ENCODE measurements around the gene TMEM237. TPM values are rescaled to one million over a fixed set of nuclear protein-coding genes. Genes with fewer than 3 reads are reported as not detected.

The TMEM237 gene, protein sequence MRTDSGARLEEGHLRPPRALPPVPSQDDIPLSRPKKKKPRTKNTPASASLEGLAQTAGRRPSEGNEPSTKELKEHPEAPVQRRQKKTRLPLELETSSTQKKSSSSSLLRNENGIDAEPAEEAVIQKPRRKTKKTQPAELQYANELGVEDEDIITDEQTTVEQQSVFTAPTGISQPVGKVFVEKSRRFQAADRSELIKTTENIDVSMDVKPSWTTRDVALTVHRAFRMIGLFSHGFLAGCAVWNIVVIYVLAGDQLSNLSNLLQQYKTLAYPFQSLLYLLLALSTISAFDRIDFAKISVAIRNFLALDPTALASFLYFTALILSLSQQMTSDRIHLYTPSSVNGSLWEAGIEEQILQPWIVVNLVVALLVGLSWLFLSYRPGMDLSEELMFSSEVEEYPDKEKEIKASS
- 10 to 100 TPM in 3 of 4 donors, 1 to 10 TPM in 1; 9.7 to 19.5 (median 15.8) TPM for total RNA-seq
- 10 to 100 TPM in 2 of 3 donors, 1 to 10 TPM in 1; 7.0 to 13.9 (median 11.6) TPM for polyA plus RNA-seq
- long read RNA-seq, donor 1, transcript TMEM237-213 (12 exons, 1,824 nt), result major isoform, 5 of 16 reads
- long read RNA-seq, donor 1, partial matches to known transcripts, result 1 of 16 reads
- long read RNA-seq, donor 1, other reads (novel, unspliced or antisense), result 9 of 16 reads
- long read RNA-seq, donor 2, transcript TMEM237-213 (12 exons, 1,824 nt), result major isoform, 11 of 25 reads
- long read RNA-seq, donor 2, partial matches to known transcripts, result 0 of 25 reads
- long read RNA-seq, donor 2, other reads (novel, unspliced or antisense), result 14 of 25 reads

DNA sequence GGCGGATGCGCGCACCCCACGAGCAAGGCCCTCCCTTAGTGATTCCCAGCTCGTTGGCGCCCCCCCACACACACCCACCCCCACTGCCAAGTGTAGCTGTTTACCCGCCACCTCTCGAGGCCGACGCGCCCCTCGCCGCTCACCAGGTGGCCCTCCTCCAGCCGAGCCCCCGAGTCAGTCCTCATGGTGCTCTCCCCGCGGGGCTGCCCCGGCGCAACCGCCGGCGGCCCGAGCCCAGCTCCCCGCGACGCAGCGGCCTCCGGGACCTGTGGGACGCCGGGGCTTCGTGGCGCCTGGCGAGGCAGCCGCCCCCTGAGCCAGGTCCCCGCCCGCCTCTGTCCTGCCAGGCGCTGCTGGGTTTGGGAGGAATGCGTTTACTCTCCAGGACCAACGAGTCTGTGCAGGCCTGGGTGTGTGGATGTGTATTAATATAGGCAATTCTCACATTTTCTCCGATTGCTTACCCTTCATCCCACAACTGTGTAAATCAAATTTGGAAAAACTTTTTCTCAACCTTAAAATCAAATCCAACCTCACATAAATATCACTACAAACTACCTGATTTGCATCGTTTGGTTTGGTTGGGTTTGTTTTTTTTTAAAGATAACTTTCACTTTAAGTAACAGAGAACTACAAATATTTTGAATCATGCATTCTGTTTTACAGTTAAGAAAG is at the start of gene TMEM237:
Gene TMEM237 (minus strand): TSS at position 288 of the 675 bp plus-strand sequence. CDS start 103 bp downstream, at position 185.
- ATAC-seq (peak; percentile 66 to 76 (median 73)), DNase-seq (peak; percentile 45 to 80)
- Histone ChIP-seq H3K27ac (peak within 1 kb of the TSS; percentile 94), H3K4me3 (peak within 1 kb of the TSS; percentile 93), H3K4me1 (peaks cover 14% of the 10 kb centered on the region), H3K27me3 (ENCODE audit: insufficient read depth in 3 of 3, low read length in 2 of 3) (no peaks in the 10 kb centered on the region), H3K36me3 (ENCODE audit: insufficient read depth in 1 of 2, low read depth in 1 of 2) (peaks cover 0 to 12% of the 10 kb centered on the region in 2 donors), H3K9me3 (no peaks in the 10 kb centered on the region)
- intact Hi-C loops (cut with DNase I), result loop anchor here in 1 of 2 donors (10.0 kb wide), 1 partner anchor 189 kb away; the partner anchor contains the start of genes STRADB and TRAK2
- WGBS, 3 donors, result 0 to 1% (median 1%) methylated on average over 30 to 41 of the region's 41 CpGs
- TF ChIP-seq, protein P1, sequence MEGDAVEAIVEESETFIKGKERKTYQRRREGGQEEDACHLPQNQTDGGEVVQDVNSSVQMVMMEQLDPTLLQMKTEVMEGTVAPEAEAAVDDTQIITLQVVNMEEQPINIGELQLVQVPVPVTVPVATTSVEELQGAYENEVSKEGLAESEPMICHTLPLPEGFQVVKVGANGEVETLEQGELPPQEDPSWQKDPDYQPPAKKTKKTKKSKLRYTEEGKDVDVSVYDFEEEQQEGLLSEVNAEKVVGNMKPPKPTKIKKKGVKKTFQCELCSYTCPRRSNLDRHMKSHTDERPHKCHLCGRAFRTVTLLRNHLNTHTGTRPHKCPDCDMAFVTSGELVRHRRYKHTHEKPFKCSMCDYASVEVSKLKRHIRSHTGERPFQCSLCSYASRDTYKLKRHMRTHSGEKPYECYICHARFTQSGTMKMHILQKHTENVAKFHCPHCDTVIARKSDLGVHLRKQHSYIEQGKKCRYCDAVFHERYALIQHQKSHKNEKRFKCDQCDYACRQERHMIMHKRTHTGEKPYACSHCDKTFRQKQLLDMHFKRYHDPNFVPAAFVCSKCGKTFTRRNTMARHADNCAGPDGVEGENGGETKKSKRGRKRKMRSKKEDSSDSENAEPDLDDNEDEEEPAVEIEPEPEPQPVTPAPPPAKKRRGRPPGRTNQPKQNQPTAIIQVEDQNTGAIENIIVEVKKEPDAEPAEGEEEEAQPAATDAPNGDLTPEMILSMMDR (IDR thresholded peaks at IDR 0.05), result no peak

DNA sequence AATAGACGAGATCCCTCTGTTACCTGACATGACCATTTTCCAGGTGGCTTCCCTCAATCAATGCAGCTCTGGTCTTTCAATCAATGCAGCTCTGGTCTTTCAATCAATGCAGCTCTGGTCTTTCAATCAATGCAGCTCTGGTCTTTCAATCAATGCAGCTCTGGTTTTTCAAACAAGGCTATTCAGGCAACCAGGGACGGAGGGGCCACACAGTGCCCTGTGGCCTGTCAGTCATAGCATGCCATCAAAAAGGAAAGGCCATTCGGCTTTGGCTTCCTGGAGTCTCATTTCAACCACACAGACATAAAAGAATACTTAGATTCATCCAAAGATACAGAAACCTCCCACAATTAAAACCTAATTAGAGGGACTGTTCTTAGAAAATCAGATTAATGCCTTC is 41.9 kb upstream of the TMEM237 start:
- TF ChIP-seq, protein P1 (IDR thresholded peaks at IDR 0.05), result no peak
- ATAC-seq (no peak), DNase-seq (no peak)
- Histone ChIP-seq H3K4me1 (no peaks in the 10 kb centered on the region), H3K36me3 (ENCODE audit: insufficient read depth in 1 of 2, low read depth in 1 of 2) (no peaks in the 10 kb centered on the region), H3K27ac (no peak overlapping the region), H3K27me3 (ENCODE audit: insufficient read depth in 3 of 3, low read length in 2 of 3) (no peaks in the 10 kb centered on the region), H3K4me3 (no peak overlapping the region), H3K9me3 (no peaks in the 10 kb centered on the region)
- WGBS, 3 donors, result 73 to 87% (median 80%) methylated on average over 3 of the region's 3 CpGs
- intact Hi-C loops (cut with DNase I), result no loop called here

DNA sequence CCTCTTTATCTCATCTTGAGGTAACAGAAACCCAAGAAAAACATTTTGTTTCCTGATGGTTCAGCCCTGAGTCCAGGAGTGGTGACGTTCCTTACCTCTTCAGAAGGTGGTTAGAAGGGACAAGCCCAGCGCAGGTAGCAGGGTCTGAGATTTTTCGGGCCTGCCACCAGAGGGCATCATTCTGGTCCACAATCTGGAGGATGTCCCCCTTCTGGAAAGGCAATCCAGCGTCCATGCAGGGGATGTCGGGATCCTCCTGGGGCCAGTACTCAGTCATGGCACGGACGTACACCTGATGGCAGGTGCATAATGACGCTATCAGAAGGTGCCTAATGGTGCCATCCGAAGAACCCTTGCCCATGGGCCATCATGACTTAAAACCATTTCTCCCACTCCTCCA is 37.4 kb upstream of the TMEM237 start:
- ATAC-seq (no peak), DNase-seq (no peak)
- Histone ChIP-seq H3K27ac (no peak overlapping the region), H3K36me3 (ENCODE audit: insufficient read depth in 1 of 2, low read depth in 1 of 2) (no peaks in the 10 kb centered on the region), H3K27me3 (ENCODE audit: insufficient read depth in 3 of 3, low read length in 2 of 3) (no peaks in the 10 kb centered on the region), H3K9me3 (no peaks in the 10 kb centered on the region), H3K4me1 (no peaks in the 10 kb centered on the region), H3K4me3 (no peak overlapping the region)
- 45 to 51% (median 46%) methylated on average over 9 of the region's 9 CpGs for WGBS, 3 donors
- TF ChIP-seq, protein P1 (IDR thresholded peaks at IDR 0.05), result peak; percentile 14
- intact Hi-C loops (cut with DNase I), result no loop called here

DNA sequence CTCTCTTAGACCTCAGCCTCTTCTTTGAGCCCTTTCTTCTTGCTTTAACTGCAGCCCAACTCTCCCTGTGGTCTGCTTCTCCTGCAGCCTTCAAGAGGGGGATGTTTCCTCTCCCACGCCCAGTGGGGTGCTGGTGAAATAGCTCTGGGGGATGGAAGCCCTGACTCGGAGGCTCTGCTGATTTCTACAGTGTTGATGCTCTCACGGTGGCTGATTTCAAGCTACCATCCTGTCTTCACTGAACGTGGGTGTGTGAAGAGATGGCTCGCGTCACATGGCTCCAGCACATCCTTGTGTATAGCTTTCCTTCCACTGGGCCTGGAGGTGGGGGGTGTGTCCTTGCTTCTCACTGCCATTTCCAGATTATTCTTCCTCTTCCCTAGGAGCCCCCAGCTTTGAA is 35.1 kb upstream of the TMEM237 start:
- no peaks in the 10 kb centered on the region for H3K27me3 ChIP-seq (ENCODE audit: insufficient read depth in 3 of 3, low read length in 2 of 3)
- no peaks in the 10 kb centered on the region for H3K9me3 ChIP-seq
- DNase-seq, result no peak
- TF ChIP-seq, protein P1 (IDR thresholded peaks at IDR 0.05), result no peak
- H3K36me3 ChIP-seq (ENCODE audit: insufficient read depth in 1 of 2, low read depth in 1 of 2), result no peaks in the 10 kb centered on the region
- no peak for ATAC-seq
- H3K4me1 ChIP-seq, result no peaks in the 10 kb centered on the region
- H3K4me3 ChIP-seq, result no peak overlapping the region
- intact Hi-C loops (cut with DNase I), result no loop called here
- WGBS, 3 donors, result 71 to 77% (median 73%) methylated on average over 6 of the region's 6 CpGs
- H3K27ac ChIP-seq, result no peak overlapping the region

Data from psoas muscle (tissue), 8 donors.